Brain microvascular endothelial cell (primary cell): ENCODE results near the gene STAT2.

Experiments
- DNase-seq: peaks from one replicate; pipeline ENCODE4 v3.0.0-alpha.2; 2020
- H3K27ac ChIP-seq: fragments of 250-450 bp; sonication (Bioruptor Pico); 2 replicates; pipeline ENCODE4 v1.5.1; 2020; ENCODE audit warnings: mild to moderate bottlenecking, moderate library complexity
- H3K27me3 ChIP-seq: fragments of 250-450 bp; sonication (Bioruptor Pico); replicated peaks from 2 replicates; pipeline ENCODE4 v1.5.1; 2020; ENCODE audit warnings: mild to moderate bottlenecking
- H3K36me3 ChIP-seq: fragments of 250-450 bp; sonication (Bioruptor Pico); replicated peaks from 2 replicates; pipeline ENCODE4 v1.5.1; 2020; ENCODE audit warnings: mild to moderate bottlenecking
- H3K4me3 ChIP-seq: 2 replicates; pipeline ENCODE4 v1.5.1; 2011; ENCODE audit warnings: low read depth, mild to moderate bottlenecking, control low read depth, low read length, moderate library complexity
- CTCF ChIP-seq: IDR thresholded peaks from 2 replicates; pipeline ENCODE4 v1.5.1; 2011; ENCODE audit warnings: low read depth, mild to moderate bottlenecking, moderate library complexity, low read length, control low read depth, inconsistent platforms; ENCODE audit errors: missing control alignments
- in situ Hi-C: cut with HindIII; loops from 2 replicates; pipeline ENCODE4 v1.10.0; 2017; ENCODE audit warnings: low sequenced_read_pairs, low pct_ligation_motif_present

The STAT2 gene

GRCh38 chr12:56296295-56296694 lies 63.6 kb downstream of the STAT2 start:
- H3K36me3 ChIP-seq: peaks cover 10% of the 10 kb centered on the region
- no peak overlapping the region for H3K27ac ChIP-seq
- H3K27me3 ChIP-seq: no peaks in the 10 kb centered on the region
- H3K4me3 ChIP-seq: no peak overlapping the region
- in situ Hi-C loops: no loop called here
- DNase-seq: no peak
- TF ChIP-seq CTCF: no peak

DNA sequence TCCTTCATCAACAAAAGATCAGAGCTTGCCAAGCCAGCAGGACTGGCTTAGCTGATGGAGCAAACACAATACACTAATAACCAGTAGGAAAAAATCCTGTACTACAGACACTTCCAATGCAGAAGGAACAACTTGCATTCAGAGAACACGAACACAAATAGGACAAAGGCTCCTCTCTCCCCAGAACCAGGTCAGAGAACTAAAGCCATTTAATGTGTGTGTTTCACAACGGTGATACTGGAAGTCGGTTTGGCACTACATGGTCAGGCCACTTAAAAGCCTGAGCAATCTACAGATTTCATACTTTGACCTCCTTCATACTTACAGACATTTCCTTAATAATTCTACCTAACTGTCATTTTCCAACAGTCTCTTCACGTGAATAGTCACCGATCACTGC lies 66.1 kb downstream of the STAT2 start:
- DNase-seq: no peak
- in situ Hi-C loops: no loop called here
- Histone ChIP-seq H3K4me3 (no peak overlapping the region), H3K27me3 (no peaks in the 10 kb centered on the region), H3K27ac (no peak overlapping the region), H3K36me3 (peaks cover 14% of the 10 kb centered on the region)
- TF ChIP-seq CTCF: no peak
